CD14-positive monocyte (primary cell): Measurements from ENCODE around the gene TBC1D9B. TPM values are rescaled to one million over a fixed set of nuclear protein-coding genes. Genes with fewer than 3 reads are reported as not detected.

Experiments used
- DNase-seq, 3 donors: peaks; one replicate each; pipeline ENCODE4 v3.0.0-alpha.2; 2011 to 2022
- H2AFZ ChIP-seq: 2 replicates; pipeline ENCODE4 v1.6.0; 2012; ENCODE audit warnings: mild to moderate bottlenecking, low read depth, low read length, inconsistent platforms; ENCODE audit not compliant: insufficient read depth, poor library complexity, severe bottlenecking
- H3K27ac ChIP-seq, 2 donors: 1 replicate in 1 of 2; 2 replicates in 1 of 2; pipeline ENCODE4 v1.5.1; 2012 to 2013; ENCODE audit warnings: low read length in 2 of 2, control low read depth in 1 of 2, inconsistent platforms in 1 of 2, low read depth in 1 of 2, mild to moderate bottlenecking in 1 of 2
- H3K27me3 ChIP-seq, 2 donors: one replicate each; pipeline versions ENCODE4 v1.6.0 to v1.6.1; 2011 to 2013; ENCODE audit warnings: low read length in 2 of 2; ENCODE audit not compliant: control insufficient read depth in 2 of 2, insufficient read depth in 2 of 2
- H3K36me3 ChIP-seq, 2 donors: replicated peaks in 1 of 2; 1 replicate in 1 of 2; 2 replicates in 1 of 2; pipeline versions ENCODE4 v1.5.1 to v1.6.1; 2012 to 2013; ENCODE audit warnings: low read length in 2 of 2, control low read depth in 1 of 2, inconsistent platforms in 1 of 2, mild to moderate bottlenecking in 1 of 2; ENCODE audit not compliant: insufficient read depth in 2 of 2, control insufficient read depth in 1 of 2
- H3K4me1 ChIP-seq, 2 donors: 1 replicate in 1 of 2; 2 replicates in 1 of 2; pipeline versions ENCODE4 v1.5.1 to v1.6.1; 2012 to 2013; ENCODE audit warnings: low read length in 2 of 2, control low read depth in 1 of 2, inconsistent platforms in 1 of 2, mild to moderate bottlenecking in 1 of 2, moderate library complexity in 1 of 2; ENCODE audit not compliant: insufficient read depth in 2 of 2, control insufficient read depth in 1 of 2
- H3K4me2 ChIP-seq: replicated peaks from 2 replicates; pipeline ENCODE3; 2012; ENCODE audit warnings: low read length, moderate library complexity, mild to moderate bottlenecking; ENCODE audit not compliant: poor library complexity, severe bottlenecking; ENCODE audit errors: extremely low read depth
- H3K4me3 ChIP-seq, 3 experiments: fragments of 200-600 bp in 1 of 3; sonication (generic) in 1 of 3; replicated peaks in 1 of 3; 1 replicate in 2 of 3; 2 replicates in 1 of 3; pipeline ENCODE4 v1.5.1; 2011 to 2013; ENCODE audit warnings: low read length in 3 of 3, mild to moderate bottlenecking in 3 of 3, control low read depth in 2 of 3, low read depth in 2 of 3, inconsistent platforms in 1 of 3, moderate library complexity in 1 of 3
- H3K79me2 ChIP-seq: 2 replicates; pipeline ENCODE4 v1.6.0; 2012; ENCODE audit warnings: mild to moderate bottlenecking, control low read depth, inconsistent platforms, low read length, moderate library complexity; ENCODE audit not compliant: insufficient read depth
- H3K9ac ChIP-seq: 2 replicates; pipeline ENCODE4 v1.6.0; 2017; ENCODE audit warnings: low read length, mild to moderate bottlenecking; ENCODE audit not compliant: insufficient read depth, poor library complexity, severe bottlenecking
- H3K9me3 ChIP-seq, 2 donors: replicated peaks in 1 of 2; 1 replicate in 1 of 2; 2 replicates in 1 of 2; pipeline versions ENCODE4 v1.5.1 to v1.6.1; 2012 to 2013; ENCODE audit warnings: low read length in 2 of 2, control low read depth in 1 of 2; ENCODE audit not compliant: control insufficient read depth in 1 of 2, insufficient read depth in 1 of 2
- H4K20me1 ChIP-seq: 2 replicates; pipeline ENCODE4 v1.6.0; 2012; ENCODE audit warnings: mild to moderate bottlenecking, low read length, control low read depth, moderate library complexity; ENCODE audit not compliant: insufficient read depth
- H3K27ac Mint-ChIP-seq, 7 donors: one replicate each; pipeline ENCODE4 v1.8.0; 2020; ENCODE audit warnings: mild to moderate bottlenecking in 7 of 7, mixed read lengths in 7 of 7, moderate library complexity in 6 of 7, inconsistent platforms in 2 of 7
- H3K27me3 Mint-ChIP-seq, 3 donors: one replicate each; pipeline ENCODE4 v1.8.0; 2021 to 2022; ENCODE audit warnings: low read depth in 3 of 3, mild to moderate bottlenecking in 3 of 3, mixed read lengths in 3 of 3, moderate library complexity in 3 of 3, inconsistent platforms in 1 of 3
- H3K36me3 Mint-ChIP-seq, 2 donors: one replicate each; pipeline ENCODE4 v1.8.0; 2020; ENCODE audit warnings: mixed read lengths in 2 of 2, inconsistent platforms in 1 of 2, mild to moderate bottlenecking in 1 of 2
- H3K4me1 Mint-ChIP-seq: one replicate; pipeline ENCODE4 v1.8.0; 2020; ENCODE audit warnings: mild to moderate bottlenecking, mixed read lengths
- H3K4me3 Mint-ChIP-seq, 2 donors: one replicate each; pipeline ENCODE4 v1.8.0; 2020; ENCODE audit warnings: mild to moderate bottlenecking in 2 of 2, mixed read lengths in 2 of 2, moderate library complexity in 1 of 2
- H3K9me3 Mint-ChIP-seq, 7 donors: one replicate each; pipeline ENCODE4 v1.8.0; 2020 to 2022; ENCODE audit warnings: mixed read lengths in 7 of 7, mild to moderate bottlenecking in 6 of 7, moderate library complexity in 6 of 7, inconsistent platforms in 2 of 7
- CTCF ChIP-seq: fragments of 200-600 bp; IDR thresholded peaks from one replicate; pipeline ENCODE4 v1.8.0; 2022; ENCODE audit warnings: antibody characterized with exemption, mild to moderate bottlenecking
- WGBS: methylation state at CpG from one replicate; pipeline ENCODE4 v1.1.5; 2013; ENCODE audit warnings: missing lambda C conversion rate; ENCODE audit not compliant: insufficient coverage; 5-methylcytosine and 5-hydroxymethylcytosine counted together
- intact Hi-C, 2 donors: fragments of 100-400 bp; cut with micrococcal nuclease; formaldehyde crosslinking; loops; one replicate each; pipeline versions ENCODE4 v1.15.0 to v1.15.1; 2023
- polyA plus RNA-seq, 3 donors: library from polyadenylated mRNA; depleted of rRNA in 1 of 3; unstranded in 2 of 3; stranded (reverse) in 1 of 3; fragments of 300-500 nt in 2 of 3; fragments of >200 nt in 1 of 3; fragmentation: Illumina TruSeq in 2 of 3; gene quantifications; 1 replicate in 2 of 3; 2 replicates in 1 of 3; pipeline ENCODE4 v1.2.3, GENCODE V29; 2012 to 2021

The TBC1D9B gene
- polyA plus RNA-seq, 3 donors: 13.4 to 116 (median 26.3) TPM

GRCh38 chr5:179879690-179880010, 28.0 kb downstream of the TBC1D9B start:
- WGBS: 99% methylated on average over 11 of the region's 13 CpGs
- peaks cover 16 to 23% (median 22%) of the 10 kb centered on the region in 7 donors for H3K9me3 Mint-ChIP-seq
- peaks cover 58 to 86% of the 10 kb centered on the region in 2 donors for H3K36me3 ChIP-seq

GRCh38 chr5:179879003-179879689, 28.6 kb downstream of the TBC1D9B start:
- intact Hi-C loops: no loop called here
- no peak overlapping the region for H3K4me3 Mint-ChIP-seq
- Histone ChIP-seq H3K9me3 (peaks cover 15 to 16% of the 10 kb centered on the region in 2 donors), H3K27me3 (no peaks in the 10 kb centered on the region), H3K79me2 (no peaks in the 10 kb centered on the region), H3K36me3 (peaks cover 58 to 86% of the 10 kb centered on the region in 2 donors), H3K27ac (no peak overlapping the region), H3K4me1 (peaks cover 9 to 10% of the 10 kb centered on the region in 2 donors), H4K20me1 (no peaks in the 10 kb centered on the region), H2AFZ (no peak overlapping the region), H3K4me3 (no peak overlapping the region), H3K4me2 (no peak overlapping the region), H3K9ac (no peak overlapping the region)
- 98% methylated on average over 30 of the region's 31 CpGs for WGBS
- H3K9me3 Mint-ChIP-seq: peaks cover 11 to 20% (median 18%) of the 10 kb centered on the region in 7 donors
- no peak overlapping the region for H3K27ac Mint-ChIP-seq
- H3K27me3 Mint-ChIP-seq: peaks cover 0 to 1% (median 0%) of the 10 kb centered on the region in 3 donors
- no peak for TF ChIP-seq CTCF
- DNase-seq: no peak
- H3K4me1 Mint-ChIP-seq: peaks cover 9% of the 10 kb centered on the region
- H3K36me3 Mint-ChIP-seq: peaks cover 63 to 83% of the 10 kb centered on the region in 2 donors

More at GRCh38 chr5:179879690-179880010, 28.0 kb downstream of the TBC1D9B start:
- H3K4me2 ChIP-seq: no peak overlapping the region
- peaks cover 63 to 83% of the 10 kb centered on the region in 2 donors for H3K36me3 Mint-ChIP-seq
- H3K4me1 Mint-ChIP-seq: peaks cover 9% of the 10 kb centered on the region
- no peak for TF ChIP-seq CTCF
- peaks cover 9 to 10% of the 10 kb centered on the region in 2 donors for H3K4me1 ChIP-seq
- DNase-seq: no peak
- no peak overlapping the region for H3K9ac ChIP-seq
- H3K27ac Mint-ChIP-seq: no peak overlapping the region
- H3K9me3 ChIP-seq: peaks cover 20 to 21% of the 10 kb centered on the region in 2 donors
- H3K4me3 ChIP-seq: no peak overlapping the region
- intact Hi-C loops: no loop called here
- H2AFZ ChIP-seq: no peak overlapping the region
- H3K79me2 ChIP-seq: no peaks in the 10 kb centered on the region
- no peaks in the 10 kb centered on the region for H3K27me3 ChIP-seq
- H3K27me3 Mint-ChIP-seq: peaks cover 0 to 1% (median 0%) of the 10 kb centered on the region in 3 donors
- no peaks in the 10 kb centered on the region for H4K20me1 ChIP-seq
- no peak overlapping the region for H3K4me3 Mint-ChIP-seq
- H3K27ac ChIP-seq: no peak overlapping the region
